ENCODE data around the gene RNF220. TPM values are rescaled to one million over a fixed set of nuclear protein-coding genes. Genes with fewer than 3 reads are reported as not detected.

Gene RNF220
- total and polyA plus RNA-seq, 7 experiments from 2014 or later, result 83.1 to 127 (median 95.9) TPM

DNA sequence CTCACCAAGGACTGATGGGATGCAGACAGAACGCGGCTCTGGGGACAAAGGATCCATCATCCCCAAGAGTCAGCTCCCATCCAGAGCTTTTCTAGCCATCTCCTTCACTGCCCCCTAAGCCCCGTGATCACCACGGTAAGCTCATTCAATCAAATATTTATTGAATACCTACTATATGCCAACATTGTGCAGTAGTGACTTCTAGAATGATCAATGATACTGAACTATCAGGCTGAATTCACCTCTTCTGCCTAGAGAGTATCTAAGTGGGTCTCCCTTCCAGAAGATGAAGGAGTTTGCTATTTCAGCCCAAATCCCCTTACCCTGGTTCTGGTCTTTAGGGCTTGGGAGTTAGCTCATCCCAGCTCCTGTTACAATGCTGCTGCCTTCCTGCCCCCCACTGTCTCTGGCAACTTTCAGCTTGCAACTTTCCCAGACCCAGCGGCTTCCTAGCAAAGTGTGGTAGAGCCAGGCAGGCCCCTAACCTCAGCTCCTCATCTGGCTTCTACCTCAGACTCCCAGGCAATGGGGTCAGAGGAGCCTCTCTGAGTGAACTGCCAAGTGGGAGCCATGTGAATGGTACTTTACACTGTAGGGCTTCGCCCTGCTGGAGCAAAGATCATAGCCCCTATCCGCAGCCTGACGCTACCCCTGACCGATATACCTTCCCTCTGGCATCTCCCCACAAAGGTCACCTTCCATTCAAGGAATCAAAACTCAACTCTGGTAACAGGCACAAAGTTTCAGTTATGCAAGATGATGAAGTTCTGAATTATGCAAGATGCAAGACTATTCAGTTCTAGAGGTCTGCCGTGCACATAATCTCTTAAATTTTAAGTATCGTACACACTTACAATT, 248.3 kb downstream of the RNF220 start:
- POLR2A ChIA-PET, result interaction anchor here (1.1 to 1.9 kb wide), 2 partner anchors 19 to 22 kb away, joined by 3 to 14 read pairs; no protein-coding TSS in a partner anchor
- CTCF ChIA-PET, result interaction anchor here (0.5 to 3.4 kb wide), 22 partner anchors 9 to 437 kb away, joined by 3 to 65 read pairs (median 7); no protein-coding TSS in a partner anchor
- Histone ChIP-seq H3K4me1 (ENCODE audit: control insufficient read depth in 2 of 2, insufficient read depth in 2 of 2, low read length in 2 of 2) (no peaks in the 10 kb centered on the region), H3K27me3 (ENCODE audit: control insufficient read depth in 2 of 2, insufficient read depth in 2 of 2, low read length in 2 of 2) (no peaks in the 10 kb centered on the region), H3K4me3 (ENCODE audit: low read length) (no peak overlapping the region), H3K36me3 (ENCODE audit: control insufficient read depth in 2 of 3, insufficient read depth in 3 of 3, low read length in 3 of 3) (peaks cover 0 to 38% (median 2%) of the 10 kb centered on the region in 3 experiments), H3K27ac (ENCODE audit: low read depth, low read length) (no peak overlapping the region), H3K9me3 (ENCODE audit: control insufficient read depth in 2 of 3, low read length in 3 of 3) (no peaks in the 10 kb centered on the region)
- intact Hi-C loops (cut with micrococcal nuclease), result loop anchor here (1.0 to 5.0 kb wide), 6 partner anchors 21 to 436 kb away; partner anchors contain the start of genes ARMH1 (in 1 of the 2) and TMEM53 (in 1 of the 2)
- H3K36me3 Mint-ChIP-seq, result peaks cover 5 to 26% (median 5%) of the 10 kb centered on the region in 5 donors
- peak overlapping the region in 3 of 9 donors; percentile 7 to 58 (median 23) for H3K27ac Mint-ChIP-seq
- H3K4me3 Mint-ChIP-seq, result no peak overlapping the region
- no peaks in the 10 kb centered on the region for H3K27me3 Mint-ChIP-seq
- no peaks in the 10 kb centered on the region for H3K9me3 Mint-ChIP-seq
- DNase-seq, result no peak
- peaks cover 0 to 5% (median 0%) of the 10 kb centered on the region in 7 donors for H3K4me1 Mint-ChIP-seq
- ATAC-seq, result no peak

DNA sequence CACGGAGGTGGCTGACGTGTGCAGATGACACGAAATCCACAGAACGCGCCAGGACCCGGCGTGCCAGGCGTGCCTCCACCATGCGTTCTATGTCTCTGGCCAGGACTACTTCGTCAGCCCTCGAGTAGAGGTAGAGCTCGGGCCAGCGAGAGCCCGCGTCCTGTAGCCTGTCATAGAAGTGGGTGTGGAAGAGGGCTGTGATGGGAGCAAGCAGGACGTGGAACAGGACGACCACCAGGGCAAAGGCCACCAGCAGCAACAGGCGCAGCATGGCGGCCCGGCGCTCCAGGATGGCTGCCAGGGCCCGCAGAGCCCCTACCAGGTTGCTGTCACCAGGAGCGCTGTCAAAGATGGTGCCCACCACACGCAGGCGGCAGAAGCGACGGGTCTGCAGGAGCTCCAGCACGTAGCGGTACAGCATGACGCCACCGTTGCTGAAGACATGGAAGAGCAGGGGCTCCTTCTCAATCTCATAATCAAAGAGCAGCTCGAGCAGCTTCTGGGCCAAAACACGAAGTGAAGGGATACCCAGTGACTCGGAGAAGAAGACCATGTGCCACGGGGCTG, 249.6 kb downstream of the RNF220 start:
- no peaks in the 10 kb centered on the region for H3K9me3 ChIP-seq (ENCODE audit: control insufficient read depth in 2 of 3, low read length in 3 of 3)
- ATAC-seq, result no peak
- H3K36me3 Mint-ChIP-seq, result peaks cover 0 to 14% (median 0%) of the 10 kb centered on the region in 5 donors
- H3K4me3 Mint-ChIP-seq, result no peak overlapping the region
- ChIA-PET CTCF (interaction anchor here (0.6 to 1.5 kb wide), 4 partner anchors 38 to 273 kb away, joined by 3 to 5 read pairs (median 4); no protein-coding TSS in a partner anchor), POLR2A (no interaction called here)
- no peaks in the 10 kb centered on the region for H3K27me3 ChIP-seq (ENCODE audit: control insufficient read depth in 2 of 2, insufficient read depth in 2 of 2, low read length in 2 of 2)
- peak in 1 of 9 donors; percentile 7 for DNase-seq
- peaks cover 0 to 5% (median 0%) of the 10 kb centered on the region in 7 donors for H3K4me1 Mint-ChIP-seq
- no peak overlapping the region for H3K27ac Mint-ChIP-seq
- peaks cover 0 to 24% (median 0%) of the 10 kb centered on the region in 3 experiments for H3K36me3 ChIP-seq (ENCODE audit: control insufficient read depth in 2 of 3, insufficient read depth in 3 of 3, low read length in 3 of 3)
- no peaks in the 10 kb centered on the region for H3K4me1 ChIP-seq (ENCODE audit: control insufficient read depth in 2 of 2, insufficient read depth in 2 of 2, low read length in 2 of 2)
- no peak overlapping the region for H3K4me3 ChIP-seq (ENCODE audit: low read length)
- no peaks in the 10 kb centered on the region for H3K9me3 Mint-ChIP-seq
- H3K27me3 Mint-ChIP-seq, result no peaks in the 10 kb centered on the region
- intact Hi-C loops (cut with micrococcal nuclease), result loop anchor here in 1 of 2 donors (5.0 kb wide), 1 partner anchor 437 kb away; no protein-coding TSS in a partner anchor
- H3K27ac ChIP-seq (ENCODE audit: low read depth, low read length), result no peak overlapping the region

DNA sequence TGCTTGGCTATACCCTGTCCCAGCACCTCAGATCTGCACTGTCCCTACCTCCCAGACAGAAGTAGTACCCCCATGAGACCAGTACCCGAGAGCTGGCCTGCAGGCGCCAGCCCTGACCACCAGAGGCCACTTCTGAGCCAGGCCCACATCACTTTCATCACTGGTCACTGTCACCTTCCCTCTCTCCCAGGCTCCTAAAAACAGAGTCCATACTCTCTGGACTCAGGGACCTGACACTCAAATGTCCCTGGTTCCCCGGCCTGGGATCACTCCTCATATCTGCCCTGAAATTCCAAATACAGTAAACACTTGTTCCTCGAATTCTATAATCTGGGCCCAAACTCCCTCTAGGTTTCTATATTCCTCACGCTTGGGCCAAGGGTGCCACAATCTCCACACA, 250.6 kb downstream of the RNF220 start:
- H3K36me3 ChIP-seq (ENCODE audit: control insufficient read depth in 2 of 3, insufficient read depth in 3 of 3, low read length in 3 of 3), result peaks cover 0 to 15% (median 0%) of the 10 kb centered on the region in 3 experiments
- H3K27ac ChIP-seq (ENCODE audit: low read depth, low read length), result no peak overlapping the region
- H3K9me3 ChIP-seq (ENCODE audit: control insufficient read depth in 2 of 3, low read length in 3 of 3), result no peaks in the 10 kb centered on the region
- ATAC-seq, result no peak
- H3K27ac Mint-ChIP-seq, result peak overlapping the region in 1 of 9 donors; percentile 45
- H3K4me1 Mint-ChIP-seq, result peaks cover 0 to 5% (median 0%) of the 10 kb centered on the region in 7 donors
- ChIA-PET CTCF (interaction anchor here (1.5 kb wide), 1 partner anchor 91 kb away, joined by 3 read pairs; no protein-coding TSS in a partner anchor), POLR2A (no interaction called here)
- no peak overlapping the region for H3K4me3 Mint-ChIP-seq
- no peaks in the 10 kb centered on the region for H3K27me3 Mint-ChIP-seq
- H3K4me1 ChIP-seq (ENCODE audit: control insufficient read depth in 2 of 2, insufficient read depth in 2 of 2, low read length in 2 of 2), result no peaks in the 10 kb centered on the region
- intact Hi-C loops (cut with micrococcal nuclease), result no loop called here
- DNase-seq, result peak in 1 of 9 donors; percentile 5
- no peak overlapping the region for H3K4me3 ChIP-seq (ENCODE audit: low read length)
- no peaks in the 10 kb centered on the region for H3K9me3 Mint-ChIP-seq
- H3K27me3 ChIP-seq (ENCODE audit: control insufficient read depth in 2 of 2, insufficient read depth in 2 of 2, low read length in 2 of 2), result no peaks in the 10 kb centered on the region
- H3K36me3 Mint-ChIP-seq, result peaks cover 0 to 12% (median 0%) of the 10 kb centered on the region in 5 donors

DNA sequence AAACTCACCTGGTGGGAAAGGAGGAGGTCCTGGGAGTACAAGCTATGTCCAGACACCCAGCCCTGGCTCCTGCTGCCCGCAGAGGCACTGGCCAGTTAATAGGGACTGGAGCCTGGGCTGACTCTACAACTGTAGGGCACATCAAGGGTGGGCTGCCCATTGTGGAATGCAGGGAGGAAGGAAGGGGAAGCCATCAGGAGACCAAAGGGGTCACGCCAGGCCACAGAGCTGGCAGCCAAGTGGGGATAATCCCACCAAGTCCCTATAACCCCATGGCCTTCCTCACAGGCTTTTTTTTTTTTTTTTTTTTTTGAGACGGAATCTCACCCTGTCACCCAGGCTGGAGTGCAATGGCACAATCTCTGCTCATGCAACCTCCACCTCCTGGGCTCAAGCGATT, 254.5 kb downstream of the RNF220 start:
- ChIA-PET POLR2A (no interaction called here), CTCF (no interaction called here)
- Mint-ChIP-seq H3K27ac (no peak overlapping the region), H3K36me3 (peaks cover 0 to 4% (median 0%) of the 10 kb centered on the region in 5 donors), H3K9me3 (no peaks in the 10 kb centered on the region), H3K4me1 (peaks cover 3 to 9% (median 8%) of the 10 kb centered on the region in 7 donors), H3K4me3 (no peak overlapping the region), H3K27me3 (no peaks in the 10 kb centered on the region)
- DNase-seq (no peak), ATAC-seq (no peak)
- Histone ChIP-seq H3K4me3 (ENCODE audit: low read length) (no peak overlapping the region), H3K9me3 (ENCODE audit: control insufficient read depth in 2 of 3, low read length in 3 of 3) (no peaks in the 10 kb centered on the region), H3K27ac (ENCODE audit: low read depth, low read length) (no peak overlapping the region), H3K36me3 (ENCODE audit: control insufficient read depth in 2 of 3, insufficient read depth in 3 of 3, low read length in 3 of 3) (peaks cover 0 to 6% (median 0%) of the 10 kb centered on the region in 3 experiments), H3K4me1 (ENCODE audit: control insufficient read depth in 2 of 2, insufficient read depth in 2 of 2, low read length in 2 of 2) (peaks cover 0 to 4% of the 10 kb centered on the region in 2 donors), H3K27me3 (ENCODE audit: control insufficient read depth in 2 of 2, insufficient read depth in 2 of 2, low read length in 2 of 2) (no peaks in the 10 kb centered on the region)
- intact Hi-C loops (cut with micrococcal nuclease), result no loop called here

DNA sequence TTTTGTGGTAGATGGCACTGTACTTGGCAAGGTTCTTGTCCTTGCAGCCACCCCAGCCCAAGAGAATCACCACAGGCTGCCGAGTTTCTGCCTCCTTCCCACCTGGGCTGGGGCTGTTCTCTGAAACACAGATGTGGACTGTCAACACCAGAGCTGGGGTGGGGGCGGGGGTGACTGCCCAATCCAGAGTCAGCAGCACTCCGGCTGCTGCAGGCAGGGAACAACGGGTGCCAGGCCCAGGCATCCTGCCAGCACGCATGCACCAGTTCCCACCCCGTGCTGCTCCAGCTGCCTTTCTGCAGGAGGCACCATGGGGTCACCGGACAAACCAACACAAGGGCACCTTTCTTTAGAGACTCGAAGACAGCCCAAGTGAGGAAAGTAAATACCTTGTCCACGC, 255.1 kb downstream of the RNF220 start:
- Histone ChIP-seq H3K27ac (ENCODE audit: low read depth, low read length) (no peak overlapping the region), H3K4me1 (ENCODE audit: control insufficient read depth in 2 of 2, insufficient read depth in 2 of 2, low read length in 2 of 2) (peaks cover 0 to 8% of the 10 kb centered on the region in 2 donors), H3K9me3 (ENCODE audit: control insufficient read depth in 2 of 3, low read length in 3 of 3) (no peaks in the 10 kb centered on the region), H3K27me3 (ENCODE audit: control insufficient read depth in 2 of 2, insufficient read depth in 2 of 2, low read length in 2 of 2) (no peaks in the 10 kb centered on the region), H3K4me3 (ENCODE audit: low read length) (no peak overlapping the region), H3K36me3 (ENCODE audit: control insufficient read depth in 2 of 3, insufficient read depth in 3 of 3, low read length in 3 of 3) (peaks cover 0 to 2% (median 0%) of the 10 kb centered on the region in 3 experiments)
- no peaks in the 10 kb centered on the region for H3K9me3 Mint-ChIP-seq
- H3K27ac Mint-ChIP-seq, result no peak overlapping the region
- ATAC-seq (no peak), DNase-seq (no peak)
- no peak overlapping the region for H3K4me3 Mint-ChIP-seq
- H3K36me3 Mint-ChIP-seq, result peaks cover 0 to 4% (median 0%) of the 10 kb centered on the region in 5 donors
- H3K27me3 Mint-ChIP-seq, result no peaks in the 10 kb centered on the region
- POLR2A ChIA-PET, result no interaction called here
- intact Hi-C loops (cut with micrococcal nuclease), result no loop called here
- CTCF ChIA-PET, result no interaction called here
- H3K4me1 Mint-ChIP-seq, result peaks cover 6 to 15% (median 13%) of the 10 kb centered on the region in 7 donors

DNA sequence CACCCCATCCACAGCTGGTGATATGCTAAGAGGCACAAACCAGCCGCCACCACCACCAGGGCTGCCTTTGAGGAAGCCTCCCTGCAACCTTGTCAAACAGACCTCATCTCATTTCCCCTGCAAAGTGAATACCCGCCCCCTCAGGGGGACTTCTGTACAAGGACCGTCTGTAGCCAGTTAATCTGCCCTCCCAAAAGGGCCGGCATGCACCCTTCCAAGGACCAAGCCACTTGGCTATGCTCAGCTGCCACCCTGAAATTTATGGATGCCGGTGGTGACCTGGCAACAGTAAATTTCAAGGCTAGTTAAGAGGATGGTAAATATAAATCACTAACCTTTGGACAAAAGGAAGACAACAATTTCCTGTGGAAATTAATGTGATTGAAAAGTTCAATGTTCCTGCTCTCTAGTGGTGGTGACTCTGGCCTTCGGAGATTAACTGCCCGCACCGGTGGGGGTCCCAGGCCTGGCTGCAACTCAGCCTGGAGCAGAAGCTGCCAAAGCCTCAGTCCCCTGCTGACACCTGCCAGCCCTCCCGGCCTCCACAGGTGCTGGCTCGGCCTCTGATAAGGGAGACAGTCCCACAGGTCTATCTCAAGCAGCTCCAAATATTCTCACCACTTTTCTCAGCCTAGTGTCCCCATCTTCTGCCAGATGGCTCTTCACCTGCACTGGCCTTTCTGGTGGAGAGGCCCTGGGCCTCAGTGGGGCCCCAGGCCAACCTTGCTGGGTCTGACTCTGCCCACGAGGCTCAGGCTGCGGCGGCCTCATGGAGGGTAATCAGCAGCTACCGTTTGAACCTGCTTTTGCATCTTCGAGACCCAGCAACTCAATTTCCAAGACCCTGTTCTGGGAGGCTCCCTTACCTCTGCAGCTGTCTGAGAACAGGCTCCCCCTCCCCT, 257.0 kb downstream of the RNF220 start:
- intact Hi-C loops (cut with micrococcal nuclease), result no loop called here
- Mint-ChIP-seq H3K27me3 (no peaks in the 10 kb centered on the region), H3K9me3 (no peaks in the 10 kb centered on the region), H3K27ac (peak overlapping the region in 1 of 9 donors; percentile 10), H3K4me3 (no peak overlapping the region), H3K4me1 (peaks cover 6 to 17% (median 13%) of the 10 kb centered on the region in 7 donors), H3K36me3 (peaks cover 0 to 3% (median 0%) of the 10 kb centered on the region in 5 donors)
- Histone ChIP-seq H3K4me3 (ENCODE audit: low read length) (no peak overlapping the region), H3K4me1 (ENCODE audit: control insufficient read depth in 2 of 2, insufficient read depth in 2 of 2, low read length in 2 of 2) (peaks cover 0 to 8% of the 10 kb centered on the region in 2 donors), H3K36me3 (ENCODE audit: control insufficient read depth in 2 of 3, insufficient read depth in 3 of 3, low read length in 3 of 3) (no peaks in the 10 kb centered on the region), H3K27me3 (ENCODE audit: control insufficient read depth in 2 of 2, insufficient read depth in 2 of 2, low read length in 2 of 2) (no peaks in the 10 kb centered on the region), H3K27ac (ENCODE audit: low read depth, low read length) (no peak overlapping the region), H3K9me3 (ENCODE audit: control insufficient read depth in 2 of 3, low read length in 3 of 3) (no peaks in the 10 kb centered on the region)
- DNase-seq (no peak), ATAC-seq (no peak)
- CTCF ChIA-PET, result interaction anchor here (1.3 kb wide), 1 partner anchor 9 kb away, joined by 6 read pairs; no protein-coding TSS in a partner anchor
- POLR2A ChIA-PET, result interaction anchor here (0.5 kb wide), 1 partner anchor 584 kb away, joined by 3 read pairs; no protein-coding TSS in a partner anchor

All from naive thymus-derived CD4-positive, alpha-beta T cell (primary cell).